ENCODE data around the gene DSC3. TPM values are rescaled to one million over a fixed set of nuclear protein-coding genes. Genes with fewer than 3 reads are reported as not detected.
A peak's percentile ranks its signal among the peaks of the same experiment; 100 is the strongest.

The DSC3 gene
- total RNA-seq, result under 1 TPM in 1 of 2 experiments, not detected in 1; 0.04 TPM

DNA sequence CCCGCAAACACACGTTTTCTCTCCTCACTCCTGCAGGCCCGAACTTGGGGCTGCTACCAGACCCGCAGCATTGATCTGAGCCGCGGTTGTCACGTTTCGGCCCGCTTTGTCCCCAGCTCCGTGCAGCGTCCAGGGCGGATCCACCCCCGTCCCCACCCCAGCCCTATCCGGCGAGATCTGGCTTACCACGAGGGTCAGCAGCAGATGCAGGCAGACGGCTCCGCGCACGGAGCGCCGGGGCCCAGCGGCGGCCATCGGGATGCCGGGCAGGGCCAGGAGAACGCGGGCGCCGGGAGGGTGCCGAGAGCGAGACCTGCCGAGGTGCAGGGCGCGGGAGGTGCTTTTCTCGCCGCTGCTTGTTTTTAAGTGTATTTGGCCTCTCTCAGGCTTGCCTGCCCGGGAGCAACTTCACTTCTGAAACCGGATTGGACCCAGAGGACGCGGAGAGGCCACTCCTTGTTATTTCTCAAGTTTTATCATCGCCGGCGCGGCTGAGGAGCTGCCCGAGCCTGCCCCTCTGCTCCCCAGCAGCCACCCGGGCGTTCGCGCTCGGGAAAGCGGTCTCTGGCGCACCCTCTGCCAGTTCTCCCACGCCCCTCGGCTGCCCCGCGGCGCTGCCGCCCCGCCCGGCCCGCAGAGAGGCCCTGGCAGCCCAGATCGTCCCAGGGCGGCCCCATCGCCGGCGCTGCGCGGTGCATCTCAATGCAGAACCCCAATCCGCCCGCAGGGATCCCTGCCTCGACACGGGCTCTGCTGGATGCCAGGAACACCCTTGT is at the start of gene DSC3:
Gene DSC3, minus strand, starts transcription at position 337 of the 776 bp plus-strand sequence. Its CDS starts 82 bp downstream, at position 255.
- H3K9me3 Mint-ChIP-seq, result peaks cover 8% of the 10 kb centered on the region
- intact Hi-C loops (cut with micrococcal nuclease), result no loop called here
- H3K27me3 Mint-ChIP-seq, result peaks cover 44% of the 10 kb centered on the region
- peaks cover 3% of the 10 kb centered on the region for H3K36me3 Mint-ChIP-seq (ENCODE audit: low read depth)
- POLR2A ChIA-PET, result no interaction called here
- no peak within 1 kb of the TSS for H3K27ac Mint-ChIP-seq
- TF ChIP-seq, protein P1, sequence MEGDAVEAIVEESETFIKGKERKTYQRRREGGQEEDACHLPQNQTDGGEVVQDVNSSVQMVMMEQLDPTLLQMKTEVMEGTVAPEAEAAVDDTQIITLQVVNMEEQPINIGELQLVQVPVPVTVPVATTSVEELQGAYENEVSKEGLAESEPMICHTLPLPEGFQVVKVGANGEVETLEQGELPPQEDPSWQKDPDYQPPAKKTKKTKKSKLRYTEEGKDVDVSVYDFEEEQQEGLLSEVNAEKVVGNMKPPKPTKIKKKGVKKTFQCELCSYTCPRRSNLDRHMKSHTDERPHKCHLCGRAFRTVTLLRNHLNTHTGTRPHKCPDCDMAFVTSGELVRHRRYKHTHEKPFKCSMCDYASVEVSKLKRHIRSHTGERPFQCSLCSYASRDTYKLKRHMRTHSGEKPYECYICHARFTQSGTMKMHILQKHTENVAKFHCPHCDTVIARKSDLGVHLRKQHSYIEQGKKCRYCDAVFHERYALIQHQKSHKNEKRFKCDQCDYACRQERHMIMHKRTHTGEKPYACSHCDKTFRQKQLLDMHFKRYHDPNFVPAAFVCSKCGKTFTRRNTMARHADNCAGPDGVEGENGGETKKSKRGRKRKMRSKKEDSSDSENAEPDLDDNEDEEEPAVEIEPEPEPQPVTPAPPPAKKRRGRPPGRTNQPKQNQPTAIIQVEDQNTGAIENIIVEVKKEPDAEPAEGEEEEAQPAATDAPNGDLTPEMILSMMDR (IDR thresholded peaks at IDR 0.05), result no peak
- DNase-seq (no peak), ATAC-seq (peak; percentile 10)
- peaks cover 3% of the 10 kb centered on the region for H3K4me1 Mint-ChIP-seq (ENCODE audit: low read depth)
- H3K4me3 Mint-ChIP-seq, result peak within 1 kb of the TSS; percentile 35
- CTCF ChIA-PET, result no interaction called here

DNA sequence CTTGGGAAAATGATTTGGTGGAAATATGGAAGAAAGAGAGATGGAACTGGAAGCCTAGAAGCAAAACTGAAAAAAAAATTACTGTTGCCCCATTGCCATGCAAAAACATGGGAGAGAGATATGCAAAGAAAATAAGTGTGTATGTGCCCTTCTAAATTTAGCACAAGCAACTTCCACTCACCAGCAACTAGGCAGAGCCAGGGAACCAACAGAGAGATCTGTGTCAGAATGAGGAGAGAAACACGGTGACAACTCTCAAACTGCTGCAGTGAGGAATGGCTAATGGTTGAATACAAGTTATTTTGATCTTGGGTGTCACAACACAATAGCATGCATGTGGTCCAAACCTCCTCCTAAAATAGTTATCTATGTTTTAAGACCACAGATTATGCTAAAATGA is 48.8 kb upstream of the DSC3 start:
- ChIA-PET POLR2A (no interaction called here), CTCF (no interaction called here)
- Mint-ChIP-seq H3K27me3 (no peaks in the 10 kb centered on the region), H3K4me1 (ENCODE audit: low read depth) (no peaks in the 10 kb centered on the region), H3K36me3 (ENCODE audit: low read depth) (no peaks in the 10 kb centered on the region), H3K9me3 (no peaks in the 10 kb centered on the region), H3K4me3 (no peak overlapping the region), H3K27ac (no peak overlapping the region)
- DNase-seq (no peak), ATAC-seq (no peak)
- TF ChIP-seq, protein P1 (IDR thresholded peaks at IDR 0.05), result no peak
- intact Hi-C loops (cut with micrococcal nuclease), result no loop called here

DNA sequence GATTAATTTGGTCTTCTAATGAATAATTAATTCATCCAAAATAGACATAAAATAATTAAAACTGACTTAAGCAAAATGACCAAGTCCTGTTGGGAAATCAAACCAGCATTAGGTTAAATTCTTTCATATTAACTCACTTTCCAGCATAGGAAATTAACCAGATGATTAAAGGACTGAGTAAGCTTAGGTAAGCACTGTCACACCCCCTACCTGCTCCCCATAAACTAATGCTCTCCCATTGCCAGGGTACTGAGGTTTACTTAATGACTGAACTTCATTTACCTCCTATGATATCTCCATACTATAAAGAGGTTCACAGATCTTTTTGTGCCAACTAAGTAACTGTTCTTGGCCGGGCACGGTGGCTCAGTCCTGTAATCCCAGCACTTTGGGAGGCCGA is 46.0 kb upstream of the DSC3 start:
- TF ChIP-seq, protein P1 (IDR thresholded peaks at IDR 0.05), result no peak
- H3K27ac Mint-ChIP-seq, result no peak overlapping the region
- POLR2A ChIA-PET, result no interaction called here
- no peaks in the 10 kb centered on the region for H3K27me3 Mint-ChIP-seq
- ATAC-seq (no peak), DNase-seq (no peak)
- H3K36me3 Mint-ChIP-seq (ENCODE audit: low read depth), result no peaks in the 10 kb centered on the region
- H3K4me3 Mint-ChIP-seq, result no peak overlapping the region
- no peaks in the 10 kb centered on the region for H3K9me3 Mint-ChIP-seq
- CTCF ChIA-PET, result no interaction called here
- intact Hi-C loops (cut with micrococcal nuclease), result no loop called here
- no peaks in the 10 kb centered on the region for H3K4me1 Mint-ChIP-seq (ENCODE audit: low read depth)

DNA sequence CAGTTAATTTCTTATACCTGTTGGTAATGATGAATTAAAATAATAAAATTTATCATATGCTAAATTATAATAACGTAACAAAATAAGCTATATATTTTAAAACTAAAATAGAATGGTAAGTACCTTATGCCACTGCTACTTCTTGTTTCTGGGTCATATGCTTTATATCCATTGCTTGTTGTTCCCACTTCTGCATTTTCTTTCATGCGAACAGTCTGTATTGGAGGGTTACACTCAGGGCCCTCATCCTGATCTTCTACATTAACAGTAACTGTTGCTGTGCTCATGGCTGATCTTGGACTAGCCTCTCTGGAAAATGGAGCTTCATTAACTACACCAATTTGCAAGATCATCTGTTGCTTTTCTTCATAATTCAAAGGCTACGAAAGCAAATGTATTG is 37.4 kb upstream of the DSC3 start:
- Mint-ChIP-seq H3K27me3 (no peaks in the 10 kb centered on the region), H3K9me3 (peaks cover 2% of the 10 kb centered on the region), H3K4me1 (ENCODE audit: low read depth) (no peaks in the 10 kb centered on the region), H3K4me3 (no peak overlapping the region), H3K27ac (no peak overlapping the region), H3K36me3 (ENCODE audit: low read depth) (no peaks in the 10 kb centered on the region)
- intact Hi-C loops (cut with micrococcal nuclease), result no loop called here
- no peak for ATAC-seq
- ChIA-PET CTCF (no interaction called here), POLR2A (no interaction called here)
- TF ChIP-seq, protein P1 (IDR thresholded peaks at IDR 0.05), result no peak
- DNase-seq, result no peak

DNA sequence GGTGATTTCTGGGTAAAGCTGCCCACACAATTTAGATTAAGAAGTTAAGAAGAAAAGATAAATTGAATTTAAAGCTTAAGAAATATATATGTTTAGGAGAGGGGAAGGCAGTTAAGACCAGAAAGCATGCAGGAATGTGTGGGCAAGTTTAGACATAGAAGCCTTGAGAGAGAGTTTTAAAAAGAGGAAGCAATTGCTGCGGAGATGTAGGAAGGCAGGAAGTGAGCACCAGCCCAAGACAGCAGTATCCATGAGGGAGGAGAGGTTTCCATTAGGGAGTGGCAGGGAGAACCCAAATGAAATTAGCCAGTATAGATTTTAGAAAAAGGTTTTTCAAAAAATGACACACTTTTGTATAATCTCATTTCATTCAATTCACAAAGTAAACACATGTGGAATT is 35.3 kb upstream of the DSC3 start:
- POLR2A ChIA-PET, result no interaction called here
- TF ChIP-seq, protein P1 (IDR thresholded peaks at IDR 0.05), result no peak

More for the DNA sequence above, 35.3 kb upstream of the DSC3 start:
- ATAC-seq (no peak), DNase-seq (no peak)
- H3K27ac Mint-ChIP-seq, result no peak overlapping the region
- intact Hi-C loops (cut with micrococcal nuclease), result no loop called here
- peaks cover 2% of the 10 kb centered on the region for H3K9me3 Mint-ChIP-seq
- H3K27me3 Mint-ChIP-seq, result no peaks in the 10 kb centered on the region
- no peaks in the 10 kb centered on the region for H3K36me3 Mint-ChIP-seq (ENCODE audit: low read depth)
- H3K4me1 Mint-ChIP-seq (ENCODE audit: low read depth), result no peaks in the 10 kb centered on the region
- CTCF ChIA-PET, result no interaction called here
- H3K4me3 Mint-ChIP-seq, result no peak overlapping the region
